Glomerular visceral epithelial cell (primary cell): Measurements from ENCODE around the gene MITD1.
A peak's percentile ranks its signal among the peaks of the same experiment; 100 is the strongest.
"Not testable (repeated sequence)": the region's sequence is repeated elsewhere in the genome, so short reads cannot be mapped to it uniquely, and the experiment has no call there.

Source experiments
- DNase-seq: peaks from one replicate; pipeline ENCODE4 v3.0.0-alpha.2; 2016; ENCODE audit errors: extremely low spot score

MITD1 gene

DNA sequence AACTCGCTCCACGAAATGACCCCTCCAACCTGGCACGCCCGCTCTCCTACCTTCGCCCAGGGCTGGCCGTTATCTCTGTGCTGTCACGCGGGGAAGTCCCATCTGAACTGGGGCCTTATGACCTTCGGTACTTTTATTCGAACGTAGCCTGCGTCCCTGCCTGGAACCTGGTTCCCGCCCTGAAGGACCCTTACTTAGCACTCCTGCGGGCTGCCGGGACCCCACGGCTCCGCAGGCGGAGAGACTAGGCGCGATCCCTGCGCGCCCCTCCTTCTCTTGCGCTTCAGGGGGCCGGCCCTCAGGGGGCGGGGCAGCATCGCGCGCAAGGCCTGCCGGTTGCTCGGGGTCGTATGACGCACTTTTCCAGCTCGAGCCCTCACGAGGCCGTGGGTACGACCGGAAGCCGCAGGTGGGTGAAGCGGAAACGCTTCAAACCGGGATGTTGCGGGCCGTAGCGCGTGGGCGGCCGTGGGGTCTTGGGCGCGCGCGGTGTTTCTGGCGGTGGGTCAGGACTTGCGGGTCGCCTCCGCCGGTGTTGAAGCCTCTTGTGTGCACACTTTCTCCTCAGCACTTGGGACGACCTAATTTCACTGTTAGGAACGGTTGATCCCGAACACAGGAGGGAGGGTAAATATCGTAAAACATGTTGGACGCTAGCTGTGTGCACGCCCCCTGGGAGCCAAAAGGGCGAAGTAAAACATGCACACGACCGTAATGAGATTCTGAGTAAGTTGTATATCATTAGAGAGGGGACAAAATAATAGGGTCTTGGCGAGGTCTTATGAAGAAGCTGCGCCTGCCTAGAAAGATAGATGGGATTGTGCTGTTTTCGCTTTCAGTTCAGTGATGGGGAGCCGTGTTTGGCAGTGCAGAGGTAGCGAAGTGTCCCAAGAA is 26.0 kb downstream of the MITD1 start, which contains the start of the genes LIPT1 and TSGA10:
TSS of gene LIPT1 (plus strand) at position 325 of the 894 bp plus-strand sequence. CDS start 6,991 bp downstream, outside the sequence.
TSS of gene TSGA10 (minus strand) at position 300 of the 894 bp plus-strand sequence. CDS start 45,503 bp downstream, outside the sequence.
- DNase-seq: peak; percentile 93

DNA sequence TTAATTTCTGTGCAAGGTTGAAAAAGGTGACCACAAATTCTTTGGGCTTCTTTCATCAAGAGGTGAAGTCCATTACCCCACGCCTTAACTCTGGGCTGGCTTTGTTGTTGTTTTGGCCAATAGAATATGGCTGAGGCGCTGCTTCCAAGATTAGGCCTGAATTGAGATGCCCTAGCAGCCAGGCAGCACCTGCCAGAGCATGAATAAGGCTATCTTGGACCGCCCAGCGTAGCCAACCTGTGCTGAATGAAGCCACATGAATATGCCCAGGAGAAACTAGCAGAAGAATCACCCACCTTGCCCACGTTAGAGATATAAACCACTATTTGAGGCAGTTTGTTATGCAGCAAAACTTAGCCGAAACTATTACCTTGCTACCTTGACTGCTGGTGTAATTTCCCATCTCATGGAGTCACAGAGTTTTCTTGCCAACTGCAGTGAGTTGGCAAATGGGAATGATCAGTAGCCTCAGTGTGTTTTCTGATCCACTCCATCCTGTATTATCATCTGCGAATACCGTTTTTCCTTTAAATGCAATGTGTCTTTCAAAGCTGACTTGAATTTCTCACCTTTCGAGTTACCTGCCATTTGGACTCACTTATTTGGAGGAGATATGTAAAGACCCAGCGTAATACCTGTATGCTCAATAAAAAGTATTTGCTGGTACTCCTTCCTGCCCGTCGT is 26.8 kb downstream of the MITD1 start:
- no peak for DNase-seq

DNA sequence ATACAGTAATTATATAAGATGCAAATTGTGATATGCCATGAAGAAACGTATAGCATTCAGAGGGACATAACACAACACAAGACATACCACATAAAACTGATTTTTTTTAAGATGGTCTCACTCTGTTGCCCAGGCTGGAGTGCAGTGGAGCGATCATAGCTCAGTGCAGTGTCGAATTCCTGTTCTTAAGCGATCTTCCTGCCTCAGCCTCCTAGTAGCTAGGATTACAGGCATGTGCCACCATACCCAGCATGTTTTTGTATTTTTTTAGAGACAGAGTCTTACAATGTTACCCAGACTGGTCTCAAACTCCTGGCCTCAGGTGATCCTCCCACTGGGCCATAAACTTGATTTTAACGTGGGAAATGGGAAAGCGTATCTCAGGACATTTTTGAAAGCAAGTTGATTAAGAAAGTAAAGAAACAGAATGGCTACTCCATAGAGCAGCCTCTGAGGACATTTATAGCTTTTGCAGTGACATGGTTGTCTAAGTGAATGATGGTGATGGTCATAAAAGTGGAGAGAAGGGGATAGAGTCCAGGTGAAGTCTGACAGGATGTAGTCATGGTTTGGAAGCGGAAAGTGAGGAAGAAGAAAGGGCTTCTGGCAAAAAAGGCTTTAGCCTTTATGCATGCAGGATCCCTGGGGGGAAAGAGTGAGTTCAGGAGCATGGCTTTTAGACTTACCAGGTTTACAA is 28.5 kb downstream of the MITD1 start:
- no peak for DNase-seq

DNA sequence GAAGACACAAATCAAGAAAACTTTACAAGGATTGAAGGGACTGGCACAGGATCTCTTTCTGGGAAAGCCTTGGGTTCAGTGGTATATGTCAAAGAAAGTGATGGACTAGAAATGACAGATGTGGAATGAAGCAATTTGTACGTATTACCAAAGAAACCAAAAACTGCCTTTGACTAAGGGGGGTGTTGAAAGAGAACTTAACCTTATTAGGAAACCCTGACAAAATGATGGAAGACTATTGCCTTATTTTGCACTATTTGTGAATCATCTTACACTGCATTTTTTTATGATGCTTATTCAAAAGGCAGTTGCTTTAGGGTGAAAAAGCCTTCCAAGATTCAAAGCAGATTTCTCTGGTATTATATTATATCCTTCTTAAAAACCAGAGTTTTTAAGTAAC is 30.2 kb downstream of the MITD1 start:
- DNase-seq: no peak

DNA sequence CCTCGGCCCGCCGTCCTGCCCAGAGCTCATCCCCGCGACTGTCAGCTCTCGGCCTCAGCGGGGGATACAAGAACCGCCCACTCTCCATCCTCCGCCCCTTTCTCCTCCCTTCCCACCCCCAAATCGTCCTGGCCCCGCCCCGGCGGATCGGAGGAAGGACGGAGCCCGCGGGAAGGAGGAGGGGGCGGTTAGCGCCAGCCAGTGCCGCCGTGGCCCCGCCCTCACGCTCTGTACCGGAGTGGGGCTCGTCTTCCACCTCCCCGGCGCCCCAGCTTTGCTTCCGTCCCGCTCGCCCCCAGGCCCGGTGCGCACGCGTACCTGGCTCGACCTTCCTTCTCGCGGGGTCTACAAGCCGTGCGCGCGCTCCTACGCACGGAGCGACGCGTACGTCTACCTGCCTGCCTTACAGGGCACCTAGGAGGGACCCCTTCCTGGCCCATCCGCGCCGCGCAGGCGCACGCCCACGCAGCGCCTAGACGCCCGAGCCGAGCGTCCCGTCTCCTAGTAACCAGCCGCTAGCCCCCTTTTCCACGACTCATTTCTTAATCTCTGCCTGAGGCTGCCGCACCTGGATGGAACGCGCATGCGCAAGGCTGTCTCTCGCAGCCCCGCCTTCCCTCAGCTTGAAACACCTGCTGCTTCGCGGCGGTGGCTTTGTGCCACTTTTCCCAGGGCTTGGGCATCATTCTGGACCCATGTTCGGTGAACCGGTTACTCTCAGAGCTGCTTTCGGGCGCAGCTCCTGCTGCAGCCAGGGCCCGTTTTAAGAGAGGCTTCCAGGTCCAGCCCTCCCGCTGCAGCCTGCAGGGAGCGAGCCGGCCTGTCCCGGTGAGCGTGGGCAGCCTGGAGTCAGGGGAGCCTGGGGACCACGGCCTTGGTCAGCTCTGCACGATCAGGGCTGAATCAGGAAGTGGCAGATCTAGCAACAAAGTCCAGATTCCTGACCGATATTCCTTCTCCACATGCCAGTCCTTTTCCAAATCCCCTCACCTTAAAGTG is 39.4 kb downstream of the MITD1 start, which contains the start of gene C2orf15:
TSS of gene C2orf15 (plus strand) at position 598 of the 999 bp plus-strand sequence. CDS start 8,852 bp downstream, outside the sequence.
- peak; percentile 97 for DNase-seq

DNA sequence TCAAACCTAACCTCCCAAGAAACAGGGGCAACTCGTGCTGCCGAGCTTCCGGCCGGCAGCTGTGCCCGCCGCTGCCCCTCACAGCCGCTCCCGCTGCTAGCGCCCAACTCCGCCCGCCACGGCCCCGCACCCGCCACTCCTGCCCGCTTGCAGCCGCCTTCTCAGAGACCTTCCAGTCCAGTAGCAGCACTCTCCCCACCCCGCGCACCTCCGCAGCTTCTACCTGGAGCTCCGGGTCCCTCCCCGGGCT is 40.1 kb downstream of the MITD1 start:
- peak; percentile 71 for DNase-seq

DNA sequence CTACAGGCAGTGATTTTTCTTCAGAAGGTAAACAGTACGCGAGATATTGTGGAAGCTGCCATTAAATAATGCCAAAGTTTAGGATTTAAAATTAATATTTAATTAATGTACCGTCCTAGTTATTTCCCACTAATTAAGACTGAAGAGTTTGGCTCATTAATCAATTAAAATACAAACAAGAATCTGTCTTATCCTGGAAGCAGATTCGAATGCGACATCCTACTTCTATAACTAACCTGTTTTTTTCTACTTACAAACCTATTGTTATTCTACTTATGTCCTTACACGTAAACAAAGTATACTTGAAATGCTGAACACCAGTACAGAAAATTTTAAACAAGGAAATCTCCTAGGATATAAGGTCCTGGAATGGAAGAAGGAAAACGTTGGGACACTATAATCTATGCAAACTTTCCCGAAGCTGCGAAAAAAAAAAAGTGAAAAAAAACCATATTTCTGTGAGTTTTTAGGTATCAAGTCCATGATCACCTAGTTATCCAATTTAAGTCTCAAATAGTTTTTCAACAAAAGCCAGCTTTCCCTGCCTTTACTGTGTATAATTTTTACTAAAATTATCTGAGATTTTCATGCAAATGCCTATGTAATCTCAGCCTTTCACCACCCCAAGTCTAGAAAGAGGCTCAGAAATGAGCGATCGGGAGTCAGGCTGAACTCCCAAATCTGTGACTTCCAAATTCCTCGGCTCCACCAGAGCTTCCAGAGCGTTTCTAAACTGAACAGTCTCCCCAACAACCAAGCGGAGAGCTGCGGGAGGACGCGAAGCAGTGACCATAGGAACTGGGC is 40.6 kb downstream of the MITD1 start:
- DNase-seq: no peak

DNA sequence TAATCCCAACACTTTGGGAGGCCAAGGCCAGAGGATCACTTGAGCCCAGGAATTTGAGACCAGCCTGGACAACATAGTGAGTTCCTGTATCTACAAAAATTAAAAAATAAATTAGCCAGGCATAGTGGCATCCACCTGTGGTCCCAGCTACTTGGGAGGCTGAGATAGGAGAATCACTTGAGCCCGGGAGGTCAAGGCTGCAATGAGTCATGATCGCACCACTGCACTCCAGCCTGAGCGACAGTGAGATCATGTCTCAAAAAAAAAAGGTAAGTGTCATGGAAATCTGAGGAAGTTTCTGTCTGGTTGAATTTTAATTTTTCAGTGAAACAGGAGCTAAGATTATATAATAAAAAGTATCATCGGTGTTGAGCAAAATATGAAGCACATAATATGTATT is 41.9 kb downstream of the MITD1 start:
- peak; percentile 50 for DNase-seq

DNA sequence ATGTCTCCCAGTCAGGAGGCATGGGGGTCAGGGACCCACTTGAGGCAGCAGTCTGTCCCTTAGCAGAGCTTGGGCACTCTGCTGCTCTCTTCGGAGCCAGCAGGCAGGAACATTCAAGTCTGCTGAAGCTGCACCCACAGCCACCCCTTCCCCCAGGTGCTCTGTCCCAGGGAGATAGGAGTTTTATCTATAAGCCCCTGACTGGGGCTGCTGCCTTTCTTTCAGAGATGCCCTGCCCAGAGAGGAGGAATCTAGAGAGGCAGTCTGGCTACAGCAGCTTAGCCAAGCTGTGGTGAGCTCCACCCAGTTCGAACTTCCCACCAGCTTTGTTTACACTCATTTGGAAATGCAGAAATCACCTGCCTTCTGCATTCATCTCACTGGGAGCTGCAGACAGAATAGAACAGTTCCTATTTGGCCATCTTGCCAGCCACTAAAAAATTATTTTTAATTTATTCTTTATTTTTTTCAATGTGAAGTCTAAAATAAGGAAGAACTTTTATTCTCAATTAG is 45.8 kb downstream of the MITD1 start:
- not testable (repeated sequence) for DNase-seq

DNA sequence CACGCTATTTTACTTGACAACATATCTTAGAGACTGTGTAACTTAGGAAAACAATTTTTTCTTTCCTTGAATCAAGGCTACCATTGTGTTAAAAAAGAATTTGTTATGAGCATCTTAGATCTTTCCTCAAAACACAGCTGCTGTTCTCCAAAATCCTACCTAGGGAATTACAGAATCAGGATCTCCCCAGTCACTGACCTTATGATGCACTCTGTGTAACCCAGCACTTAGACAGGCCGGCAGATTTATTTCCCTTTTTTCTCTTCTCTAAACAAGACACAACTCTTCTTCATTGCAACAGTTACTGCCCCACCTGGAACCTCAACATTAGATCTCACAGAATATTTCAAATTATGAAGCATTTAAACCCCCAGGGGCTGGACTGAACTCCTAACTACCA is 52.9 kb downstream of the MITD1 start:
- DNase-seq: no peak
